HepG2 (cell line): ENCODE measurements around the gene STX4. TPM values are rescaled to one million over a fixed set of nuclear protein-coding genes. Genes with fewer than 3 reads are reported as not detected.

Source experiments
- CAMTA2 ChIP-seq: sonication (generic); formaldehyde crosslinking; IDR thresholded peaks from 2 replicates; pipeline ENCODE4 v1.4.0; 2020; ENCODE audit warnings: mild to moderate bottlenecking, missing genetic modification reagents, borderline replicate concordance
- CHD4 ChIP-seq: fragments of 200-600 bp; sonication (generic); IDR thresholded peaks from 2 replicates; pipeline ENCODE4 v1.7.0; 2017; ENCODE audit warnings: mild to moderate bottlenecking, low read length, borderline replicate concordance
- POLR2A ChIP-seq, 2 experiments: IDR thresholded peaks; 2 replicates each; pipeline ENCODE4 v1.6.1; 2011; ENCODE audit warnings: low read depth in 2 of 2, low read length in 2 of 2, mild to moderate bottlenecking in 1 of 2, moderate library complexity in 1 of 2; ENCODE audit not compliant: insufficient read depth in 1 of 2
- RFX3 ChIP-seq: IDR thresholded peaks from 2 replicates; pipeline ENCODE4 v1.6.1; 2016; ENCODE audit warnings: missing biosample characterization, missing genetic modification reagents
- SIX4 ChIP-seq: sonication (generic); formaldehyde crosslinking; IDR thresholded peaks from 2 replicates; pipeline ENCODE4 v1.4.0; 2020; ENCODE audit warnings: missing genetic modification reagents
- TBP ChIP-seq: sonication (generic); formaldehyde crosslinking; IDR thresholded peaks from 2 replicates; pipeline ENCODE4 v1.5.0; 2020; ENCODE audit warnings: missing genetic modification reagents
- ZBTB8A ChIP-seq: sonication (generic); formaldehyde crosslinking; IDR thresholded peaks from 2 replicates; pipeline ENCODE4 v1.4.0; 2020; ENCODE audit warnings: mild to moderate bottlenecking, low read depth, missing genetic modification reagents, borderline replicate concordance
- ZNF10 ChIP-seq: sonication (generic); formaldehyde crosslinking; IDR thresholded peaks from 2 replicates; pipeline ENCODE4 v1.4.0; 2020; ENCODE audit warnings: mild to moderate bottlenecking, low read depth, missing genetic modification reagents, borderline replicate concordance
- ZNF101 ChIP-seq: sonication (generic); formaldehyde crosslinking; IDR thresholded peaks from 2 replicates; pipeline ENCODE4 v1.4.0; 2020; ENCODE audit warnings: mild to moderate bottlenecking, low read depth, missing genetic modification reagents, borderline replicate concordance
- ZNF24 ChIP-seq: fragments of 450-650 bp; IDR thresholded peaks from 2 replicates; pipeline ENCODE4 v1.6.1; 2017; ENCODE audit warnings: antibody characterized with exemption, mild to moderate bottlenecking
- ZNF441 ChIP-seq: sonication (generic); formaldehyde crosslinking; IDR thresholded peaks from 2 replicates; pipeline ENCODE4 v1.7.0; 2021; ENCODE audit warnings: missing genetic modification reagents, borderline replicate concordance
- ZNF737 ChIP-seq: sonication (generic); formaldehyde crosslinking; IDR thresholded peaks from 2 replicates; pipeline ENCODE4 v1.5.0; 2020; ENCODE audit warnings: missing genetic modification reagents, mild to moderate bottlenecking, borderline replicate concordance
- polyA plus RNA-seq, 8 experiments: library from polyadenylated mRNA; depleted of rRNA in 3 of 8; stranded (reverse) in 7 of 8; unstranded in 1 of 8; fragments of >200 nt; fragmentation: Illumina TruSeq in 4 of 8; extraction: Trizol in 4 of 8; gene quantifications; 2 replicates each; pipeline versions ENCODE4 v1.2.1 to v1.2.3, GENCODE V29; 2011 to 2016; ENCODE audit warnings: low read depth in 4 of 8, missing spikeins in 1 of 8, mixed read lengths in 1 of 8; ENCODE audit not compliant: insufficient read depth in 1 of 8
- total RNA-seq, 5 experiments: library from RNA; depleted of rRNA; stranded (reverse); fragments of >200 nt; fragmentation: Illumina TruSeq; extraction: Trizol; gene quantifications; 2 replicates each; pipeline ENCODE4 v1.2.3, GENCODE V29; 2016; ENCODE audit warnings: low read depth in 1 of 5
- TF ChIP-seq, protein P1 (sequence below): sonication (generic); formaldehyde crosslinking; IDR thresholded peaks from 2 replicates; pipeline ENCODE4 v1.5.0; 2020; ENCODE audit warnings: missing genetic modification reagents
- TF ChIP-seq, protein P2 (sequence below), 2 experiments: fragments of 450-650 bp in 1 of 2; sonication (generic) in 1 of 2; formaldehyde crosslinking in 1 of 2; IDR thresholded peaks; 2 replicates each; pipeline versions ENCODE4 v1.6.1 to v1.8.0; 2016 to 2022; ENCODE audit warnings: antibody characterized with exemption in 1 of 2, mild to moderate bottlenecking in 1 of 2, missing genetic modification reagents in 1 of 2
- TF ChIP-seq, protein P3 (sequence below): sonication (generic); formaldehyde crosslinking; IDR thresholded peaks from 2 replicates; pipeline ENCODE4 v1.4.0; 2020; ENCODE audit warnings: missing genetic modification reagents

The STX4 gene
- total and polyA plus RNA-seq, 2 of the 13 experiments (the other 11 are each of a cell fraction or from before 2014, with no cell fraction given): 29.2 to 34.6 TPM

DNA sequence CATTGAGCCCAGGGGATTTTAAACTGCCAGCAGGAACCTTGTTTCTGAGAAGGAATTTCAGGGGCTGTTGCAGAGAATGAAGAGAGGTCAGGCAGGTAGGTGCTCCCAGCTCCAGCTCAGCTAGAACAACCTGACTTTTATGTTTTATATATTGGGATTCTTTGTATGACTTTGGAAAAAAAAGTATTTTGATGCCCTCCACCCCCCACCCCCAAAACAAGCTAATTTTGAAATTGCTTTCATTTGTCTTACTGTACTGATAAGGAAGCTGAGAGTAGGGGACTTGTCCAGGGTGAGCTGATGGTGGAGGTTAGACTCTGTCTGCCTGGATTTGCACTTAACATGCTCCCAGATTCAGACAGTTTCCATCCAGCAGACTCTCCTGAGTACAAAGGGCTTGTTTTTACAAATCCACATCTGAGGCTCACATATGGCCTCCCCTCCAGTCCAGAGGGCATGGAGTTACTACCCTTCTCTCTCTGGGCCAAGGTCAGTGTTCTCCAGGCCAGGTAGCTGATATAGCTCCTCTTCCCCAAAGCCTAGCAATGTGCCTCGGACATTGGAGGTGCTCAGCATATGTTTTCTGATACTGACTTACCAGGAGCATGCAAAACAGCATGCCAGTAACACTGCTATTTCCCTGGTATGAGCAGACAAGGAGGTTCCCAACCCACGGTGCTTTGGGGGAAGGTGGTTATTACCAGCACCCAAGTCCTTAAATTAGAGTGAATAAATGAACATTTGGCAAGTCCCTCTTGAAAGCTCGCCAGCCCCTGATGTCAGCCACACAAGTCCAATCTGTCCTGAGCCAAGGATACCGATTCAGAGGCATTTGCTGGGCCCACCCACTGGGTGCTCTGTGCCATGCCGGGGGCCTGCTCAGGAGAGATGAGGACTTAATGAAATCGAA, 34.3 kb upstream of the STX4 start (continued):
- no peak for TF ChIP-seq ZNF10 (CRISPR knock-in tag)
- TF ChIP-seq ZNF101: no peak
- TF ChIP-seq RFX3 (CRISPR knock-in tag): no peak
- peak; percentile 88; the same call in 1 of the 2 replicates for TF ChIP-seq CAMTA2 (CRISPR knock-in tag)
- TF ChIP-seq CHD4: no peak
- no peak for TF ChIP-seq SIX4 (CRISPR knock-in tag)
- no peak for TF ChIP-seq TBP
- TF ChIP-seq ZBTB8A: no peak
- TF ChIP-seq, protein P1, sequence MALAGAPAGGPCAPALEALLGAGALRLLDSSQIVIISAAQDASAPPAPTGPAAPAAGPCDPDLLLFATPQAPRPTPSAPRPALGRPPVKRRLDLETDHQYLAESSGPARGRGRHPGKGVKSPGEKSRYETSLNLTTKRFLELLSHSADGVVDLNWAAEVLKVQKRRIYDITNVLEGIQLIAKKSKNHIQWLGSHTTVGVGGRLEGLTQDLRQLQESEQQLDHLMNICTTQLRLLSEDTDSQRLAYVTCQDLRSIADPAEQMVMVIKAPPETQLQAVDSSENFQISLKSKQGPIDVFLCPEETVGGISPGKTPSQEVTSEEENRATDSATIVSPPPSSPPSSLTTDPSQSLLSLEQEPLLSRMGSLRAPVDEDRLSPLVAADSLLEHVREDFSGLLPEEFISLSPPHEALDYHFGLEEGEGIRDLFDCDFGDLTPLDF: no peak
- TF ChIP-seq, protein P2, sequence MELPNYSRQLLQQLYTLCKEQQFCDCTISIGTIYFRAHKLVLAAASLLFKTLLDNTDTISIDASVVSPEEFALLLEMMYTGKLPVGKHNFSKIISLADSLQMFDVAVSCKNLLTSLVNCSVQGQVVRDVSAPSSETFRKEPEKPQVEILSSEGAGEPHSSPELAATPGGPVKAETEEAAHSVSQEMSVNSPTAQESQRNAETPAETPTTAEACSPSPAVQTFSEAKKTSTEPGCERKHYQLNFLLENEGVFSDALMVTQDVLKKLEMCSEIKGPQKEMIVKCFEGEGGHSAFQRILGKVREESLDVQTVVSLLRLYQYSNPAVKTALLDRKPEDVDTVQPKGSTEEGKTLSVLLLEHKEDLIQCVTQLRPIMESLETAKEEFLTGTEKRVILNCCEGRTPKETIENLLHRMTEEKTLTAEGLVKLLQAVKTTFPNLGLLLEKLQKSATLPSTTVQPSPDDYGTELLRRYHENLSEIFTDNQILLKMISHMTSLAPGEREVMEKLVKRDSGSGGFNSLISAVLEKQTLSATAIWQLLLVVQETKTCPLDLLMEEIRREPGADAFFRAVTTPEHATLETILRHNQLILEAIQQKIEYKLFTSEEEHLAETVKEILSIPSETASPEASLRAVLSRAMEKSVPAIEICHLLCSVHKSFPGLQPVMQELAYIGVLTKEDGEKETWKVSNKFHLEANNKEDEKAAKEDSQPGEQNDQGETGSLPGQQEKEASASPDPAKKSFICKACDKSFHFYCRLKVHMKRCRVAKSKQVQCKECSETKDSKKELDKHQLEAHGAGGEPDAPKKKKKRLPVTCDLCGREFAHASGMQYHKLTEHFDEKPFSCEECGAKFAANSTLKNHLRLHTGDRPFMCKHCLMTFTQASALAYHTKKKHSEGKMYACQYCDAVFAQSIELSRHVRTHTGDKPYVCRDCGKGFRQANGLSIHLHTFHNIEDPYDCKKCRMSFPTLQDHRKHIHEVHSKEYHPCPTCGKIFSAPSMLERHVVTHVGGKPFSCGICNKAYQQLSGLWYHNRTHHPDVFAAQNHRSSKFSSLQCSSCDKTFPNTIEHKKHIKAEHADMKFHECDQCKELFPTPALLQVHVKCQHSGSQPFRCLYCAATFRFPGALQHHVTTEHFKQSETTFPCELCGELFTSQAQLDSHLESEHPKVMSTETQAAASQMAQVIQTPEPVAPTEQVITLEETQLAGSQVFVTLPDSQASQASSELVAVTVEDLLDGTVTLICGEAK (IDR thresholded peaks at IDR 0.05): no peak
- TF ChIP-seq, protein P2 (CRISPR knock-in tag; IDR thresholded peaks at IDR 0.05): no peak
- no peak for TF ChIP-seq ZNF24
- TF ChIP-seq ZNF737: peak; percentile 92; the same call in 1 of the 2 replicates
- TF ChIP-seq ZNF441 (CRISPR knock-in tag): peak; percentile 43; the same call in 1 of the 2 replicates
- TF ChIP-seq, protein P3, sequence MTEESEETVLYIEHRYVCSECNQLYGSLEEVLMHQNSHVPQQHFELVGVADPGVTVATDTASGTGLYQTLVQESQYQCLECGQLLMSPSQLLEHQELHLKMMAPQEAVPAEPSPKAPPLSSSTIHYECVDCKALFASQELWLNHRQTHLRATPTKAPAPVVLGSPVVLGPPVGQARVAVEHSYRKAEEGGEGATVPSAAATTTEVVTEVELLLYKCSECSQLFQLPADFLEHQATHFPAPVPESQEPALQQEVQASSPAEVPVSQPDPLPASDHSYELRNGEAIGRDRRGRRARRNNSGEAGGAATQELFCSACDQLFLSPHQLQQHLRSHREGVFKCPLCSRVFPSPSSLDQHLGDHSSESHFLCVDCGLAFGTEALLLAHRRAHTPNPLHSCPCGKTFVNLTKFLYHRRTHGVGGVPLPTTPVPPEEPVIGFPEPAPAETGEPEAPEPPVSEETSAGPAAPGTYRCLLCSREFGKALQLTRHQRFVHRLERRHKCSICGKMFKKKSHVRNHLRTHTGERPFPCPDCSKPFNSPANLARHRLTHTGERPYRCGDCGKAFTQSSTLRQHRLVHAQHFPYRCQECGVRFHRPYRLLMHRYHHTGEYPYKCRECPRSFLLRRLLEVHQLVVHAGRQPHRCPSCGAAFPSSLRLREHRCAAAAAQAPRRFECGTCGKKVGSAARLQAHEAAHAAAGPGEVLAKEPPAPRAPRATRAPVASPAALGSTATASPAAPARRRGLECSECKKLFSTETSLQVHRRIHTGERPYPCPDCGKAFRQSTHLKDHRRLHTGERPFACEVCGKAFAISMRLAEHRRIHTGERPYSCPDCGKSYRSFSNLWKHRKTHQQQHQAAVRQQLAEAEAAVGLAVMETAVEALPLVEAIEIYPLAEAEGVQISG (CRISPR knock-in tag): peak; percentile 68
- TF ChIP-seq POLR2A (IDR thresholded peaks at IDR 0.05; ENCODE audit: insufficient read depth in 1 of 2, low read depth in 2 of 2, low read length in 2 of 2): peak in 1 of 2 experiments; percentile 52; a peak in 2 of 4 replicates
